NCI-H2171 (cell line): Measurements from ENCODE around the gene LRRC43.
"Not testable (repeated sequence)": the region's sequence is repeated elsewhere in the genome, so short reads cannot be mapped to it uniquely, and the experiment has no call there.

ENCODE experiments used
- DNase-seq: peaks from one replicate; lab custom pipeline; 2025; lab: John Stamatoyannopoulos, UW

The LRRC43 gene

GRCh38 chr12:122194804-122195203 lies 11.9 kb downstream of the LRRC43 start:
- no peak for DNase-seq

- DNase-seq, result no peak
These were observed 12.5 kb downstream of the LRRC43 start for GRCh38 chr12:122195405-122195804.

GRCh38 chr12:122197612-122197966 lies 14.7 kb downstream of the LRRC43 start:
- DNase-seq, result no peak

- DNase-seq, result no peak
These were observed 16.8 kb downstream of the LRRC43 start for GRCh38 chr12:122199484-122200355.

- no peak for DNase-seq
These were observed 17.7 kb downstream of the LRRC43 start for GRCh38 chr12:122200541-122201175.

GRCh38 chr12:122201381-122201780 lies 18.5 kb downstream of the LRRC43 start:
- DNase-seq, result no peak

- DNase-seq, result no peak
These were observed 19.1 kb downstream of the LRRC43 start for GRCh38 chr12:122202017-122202416.

- DNase-seq, result not testable (repeated sequence)
These were observed 19.9 kb downstream of the LRRC43 start for GRCh38 chr12:122202811-122203210.

- DNase-seq, result peak; percentile 78
These were observed 20.6 kb downstream of the LRRC43 start, which contains the start of gene B3GNT4 for GRCh38 chr12:122203301-122204166. Gene B3GNT4 (plus strand): TSS chr12:122203709. CDS start chr12:122204619, 910 bp downstream.

GRCh38 chr12:122204167-122205052 lies 21.5 kb downstream of the LRRC43 start:
- DNase-seq, result no peak

- DNase-seq, result no peak
These were observed 22.4 kb downstream of the LRRC43 start for GRCh38 chr12:122205053-122205925.

GRCh38 chr12:122206111-122206881 lies 23.4 kb downstream of the LRRC43 start:
- no peak for DNase-seq

GRCh38 chr12:122206976-122207375 lies 24.1 kb downstream of the LRRC43 start:
- no peak for DNase-seq

- DNase-seq, result no peak
These were observed 24.5 kb downstream of the LRRC43 start for GRCh38 chr12:122207391-122207790.

GRCh38 chr12:122208073-122208820 lies 25.3 kb downstream of the LRRC43 start:
- DNase-seq, result no peak

GRCh38 chr12:122215771-122216170 lies 32.8 kb downstream of the LRRC43 start:
- no peak for DNase-seq

GRCh38 chr12:122216445-122216844 lies 33.5 kb downstream of the LRRC43 start:
- DNase-seq, result no peak

- DNase-seq, result peak; percentile 99
These were observed 42.9 kb downstream of the LRRC43 start, which contains the start of gene DIABLO for GRCh38 chr12:122225683-122226365. Gene DIABLO (minus strand): TSS chr12:122226052. CDS start chr12:122226014, 38 bp downstream.
